GM12872 (cell line): ENCODE measurements around the gene TRMT10B.

Experiments
- CTCF ChIP-seq: IDR thresholded peaks from 3 replicates; pipeline ENCODE4 v1.5.1; 2011; ENCODE audit warnings: low read depth, mild to moderate bottlenecking, low read length, moderate library complexity; ENCODE audit not compliant: insufficient read depth

Gene TRMT10B

GRCh38 chr9:37751186-37751585 is 2.4 kb upstream of the TRMT10B start:
- no peak for TF ChIP-seq CTCF

GRCh38 chr9:37752642-37753488 is 740 bp upstream of the TRMT10B start:
- no peak for TF ChIP-seq CTCF

- TF ChIP-seq CTCF, result no peak
Observed at GRCh38 chr9:37758747-37759146, 5.1 kb downstream of the TRMT10B start.

- TF ChIP-seq CTCF, result no peak
Observed at GRCh38 chr9:37760416-37761161, 7.0 kb downstream of the TRMT10B start.

GRCh38 chr9:37761511-37761910 is 7.9 kb downstream of the TRMT10B start:
- TF ChIP-seq CTCF, result no peak

GRCh38 chr9:37769306-37769705 is 15.7 kb downstream of the TRMT10B start:
- TF ChIP-seq CTCF, result no peak

- no peak for TF ChIP-seq CTCF
Observed at GRCh38 chr9:37769995-37770394, 16.4 kb downstream of the TRMT10B start.
